MCF 10A (cell line): ENCODE results near the gene PLCB1. TPM values are rescaled to one million over a fixed set of nuclear protein-coding genes. Genes with fewer than 3 reads are reported as not detected.

ENCODE experiments used
- BruUV-seq: library from RNA; stranded (reverse); fragments of 400-500 nt; replicated peaks from 2 replicates; lab custom pipeline; 2021; lab: Mats Ljungman, UMichigan
- CTCF ChIA-PET: fragments of 300-600 bp; sonication (Branson Sonifier 250); formaldehyde crosslinking; extraction: SDS; loops from one replicate; lab custom pipeline; 2021; ENCODE audit warnings: antibody characterized with exemption, inconsistent platforms; lab: Yijun Ruan, JAX
- POLR2A ChIA-PET: fragments of 300-600, 350-650 bp; sonication (Branson Sonifier 250); formaldehyde crosslinking; extraction: SDS; loops from one replicate; lab custom pipeline; 2020; ENCODE audit warnings: antibody characterized with exemption, inconsistent platforms; lab: Yijun Ruan, JAX
- DNase-seq: peaks from one replicate; pipeline ENCODE4 v3.0.0-alpha.2; 2018; ENCODE audit not compliant: unreplicated experiment
- H3K27ac Mint-ChIP-seq: one replicate; pipeline ENCODE4 v1.8.0; 2022; ENCODE audit warnings: mild to moderate bottlenecking, low read depth, mixed read lengths; ENCODE audit not compliant: unreplicated experiment
- H3K27me3 Mint-ChIP-seq: one replicate; pipeline ENCODE4 v1.8.0; 2022; ENCODE audit warnings: mixed read lengths; ENCODE audit not compliant: insufficient read depth, unreplicated experiment
- H3K36me3 Mint-ChIP-seq: one replicate; pipeline ENCODE4 v1.8.0; 2022; ENCODE audit warnings: mild to moderate bottlenecking, moderate library complexity, mixed read lengths; ENCODE audit not compliant: insufficient read depth, unreplicated experiment
- H3K4me1 Mint-ChIP-seq: one replicate; pipeline ENCODE4 v1.8.0; 2022; ENCODE audit warnings: mixed read lengths; ENCODE audit not compliant: insufficient read depth, unreplicated experiment
- H3K4me3 Mint-ChIP-seq: one replicate; pipeline ENCODE4 v1.8.0; 2022; ENCODE audit warnings: mild to moderate bottlenecking, moderate library complexity, mixed read lengths; ENCODE audit not compliant: unreplicated experiment
- H3K9me3 Mint-ChIP-seq: one replicate; pipeline ENCODE4 v1.8.0; 2022; ENCODE audit warnings: mixed read lengths; ENCODE audit not compliant: unreplicated experiment
- CTCF ChIP-seq: fragments of 200-600 bp; IDR thresholded peaks from one replicate; pipeline ENCODE4 v1.8.0; 2022; ENCODE audit warnings: antibody characterized with exemption, mild to moderate bottlenecking; ENCODE audit not compliant: unreplicated experiment
- intact Hi-C: fragments of 100-400 bp; cut with micrococcal nuclease; formaldehyde crosslinking; loops from 2 replicates; pipeline ENCODE4 v1.14.1; 2022
- total RNA-seq: library from RNA; stranded (reverse); gene quantifications from 2 replicates; pipeline ENCODE4 v1.2.3, GENCODE V29; 2022

The PLCB1 gene
- total RNA-seq, 1 experiment from 2014 or later: 5.9 TPM

DNA sequence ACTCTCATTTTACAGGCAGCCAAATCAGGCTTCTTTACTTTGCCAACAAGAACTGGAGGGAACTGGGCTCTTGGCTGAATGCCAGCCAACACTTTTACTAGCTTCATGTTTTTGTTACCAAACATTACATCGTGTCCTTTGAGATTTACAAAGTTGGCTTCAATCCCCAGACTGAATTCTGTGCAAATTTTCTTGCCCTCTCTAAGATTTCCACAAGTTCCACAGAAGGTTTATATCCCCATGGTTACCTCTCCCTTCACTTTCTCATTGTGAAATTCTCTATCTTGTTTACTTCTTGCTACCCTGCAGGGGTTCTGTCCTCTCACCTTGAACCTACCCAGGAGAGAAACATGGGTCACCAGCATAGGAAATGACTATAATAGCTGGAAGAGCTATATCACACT is 37.6 kb upstream of the PLCB1 start:
- Mint-ChIP-seq H3K4me3 (no peak overlapping the region), H3K9me3 (no peaks in the 10 kb centered on the region), H3K4me1 (peaks cover 6% of the 10 kb centered on the region), H3K36me3 (no peaks in the 10 kb centered on the region), H3K27me3 (no peaks in the 10 kb centered on the region), H3K27ac (peak overlapping the region; percentile 12)
- BruUV-seq: no TSS peak
- ChIA-PET POLR2A (interaction anchor here (0.7 to 1.0 kb wide), 4 partner anchors 10 to 1430 kb away, joined by 3 read pairs; no protein-coding TSS in a partner anchor), CTCF (interaction anchor here (0.7 to 0.9 kb wide), 2 partner anchors 626 to 628 kb away, joined by 3 to 5 read pairs; no protein-coding TSS in a partner anchor)
- TF ChIP-seq CTCF: no peak
- DNase-seq: peak; percentile 77
- intact Hi-C loops: no loop called here

DNA sequence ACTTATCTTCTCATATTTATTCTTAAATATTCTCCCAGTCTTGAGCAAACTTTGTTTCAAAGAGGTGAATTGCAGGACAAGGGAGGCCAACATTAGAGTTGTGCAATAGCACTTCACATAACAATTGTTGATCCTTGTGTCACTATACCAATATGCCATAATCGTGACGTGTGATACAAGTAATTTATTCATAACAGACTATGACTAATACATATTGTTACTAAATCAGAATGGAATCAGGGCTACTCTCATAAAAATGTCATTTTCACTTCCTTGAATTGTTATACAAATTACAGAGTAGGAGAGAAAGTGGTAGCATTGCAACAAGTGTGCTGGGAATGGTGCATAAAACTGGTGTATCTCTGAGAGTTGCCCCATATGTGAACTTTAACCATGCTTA is 37.2 kb upstream of the PLCB1 start:
- peak overlapping the region; percentile 12 for H3K27ac Mint-ChIP-seq
- TF ChIP-seq CTCF: no peak
- H3K4me1 Mint-ChIP-seq: peaks cover 6% of the 10 kb centered on the region
- H3K36me3 Mint-ChIP-seq: no peaks in the 10 kb centered on the region
- H3K27me3 Mint-ChIP-seq: no peaks in the 10 kb centered on the region
- POLR2A ChIA-PET: interaction anchor here (0.7 to 1.0 kb wide), 3 partner anchors 12 to 1430 kb away, joined by 3 read pairs; no protein-coding TSS in a partner anchor
- BruUV-seq: no TSS peak
- CTCF ChIA-PET: interaction anchor here (0.9 kb wide), 1 partner anchor 628 kb away, joined by 5 read pairs; no protein-coding TSS in a partner anchor
- no peak overlapping the region for H3K4me3 Mint-ChIP-seq
- no peaks in the 10 kb centered on the region for H3K9me3 Mint-ChIP-seq
- intact Hi-C loops: no loop called here
- peak; percentile 75 for DNase-seq

DNA sequence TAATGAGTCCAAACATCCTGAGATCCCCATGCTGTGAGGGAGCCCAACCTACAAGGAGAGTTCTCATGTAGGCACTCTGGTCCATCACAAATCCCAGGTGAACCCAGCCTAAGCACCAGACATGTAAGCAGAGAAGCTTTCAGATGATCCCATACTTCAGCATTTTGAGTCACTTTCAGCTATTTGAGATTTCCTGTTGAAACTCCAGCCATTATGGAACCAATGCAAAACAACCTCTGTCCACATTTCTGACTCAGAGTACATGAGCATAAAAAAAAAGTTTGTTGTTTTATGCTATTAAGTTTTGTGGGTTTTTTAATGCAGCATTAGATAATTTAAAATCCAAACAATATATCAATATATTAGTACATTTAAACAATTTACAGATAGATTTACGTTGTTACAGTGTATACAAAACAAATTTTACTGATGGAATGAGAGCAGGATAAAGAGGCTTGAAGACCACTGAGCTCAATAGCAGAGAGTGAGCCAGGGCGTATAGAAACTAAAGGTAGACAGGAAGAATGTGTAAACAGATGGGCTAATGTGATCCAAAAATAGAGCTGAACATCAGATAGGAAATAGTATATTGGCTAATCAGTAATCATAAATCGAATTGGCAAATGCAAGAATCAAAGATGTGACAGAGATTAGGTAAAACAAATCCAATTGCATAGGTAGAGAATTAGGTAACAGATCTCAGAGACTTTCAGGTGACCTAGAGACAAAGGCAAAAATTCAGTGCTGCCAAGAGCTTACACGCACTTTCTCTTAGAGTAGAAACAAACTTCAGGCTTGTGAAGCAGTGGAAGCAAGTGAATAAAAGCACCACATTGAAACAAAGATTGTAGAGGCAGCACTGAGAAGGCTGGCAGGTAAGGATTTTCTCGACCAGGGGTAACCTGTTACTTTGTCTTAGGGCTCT is 36.2 kb upstream of the PLCB1 start:
- Mint-ChIP-seq H3K9me3 (no peaks in the 10 kb centered on the region), H3K27me3 (no peaks in the 10 kb centered on the region), H3K36me3 (no peaks in the 10 kb centered on the region), H3K27ac (no peak overlapping the region), H3K4me1 (peaks cover 6% of the 10 kb centered on the region), H3K4me3 (no peak overlapping the region)
- DNase-seq: peak; percentile 34
- CTCF ChIA-PET: interaction anchor here (1.0 to 1.4 kb wide), 2 partner anchors 51 to 626 kb away, joined by 3 to 4 read pairs; no protein-coding TSS in a partner anchor
- POLR2A ChIA-PET: interaction anchor here (0.6 to 0.7 kb wide), 3 partner anchors 15 to 356 kb away, joined by 3 to 4 read pairs (median 3); no protein-coding TSS in a partner anchor
- BruUV-seq: no TSS peak
- TF ChIP-seq CTCF: no peak
- intact Hi-C loops: no loop called here

DNA sequence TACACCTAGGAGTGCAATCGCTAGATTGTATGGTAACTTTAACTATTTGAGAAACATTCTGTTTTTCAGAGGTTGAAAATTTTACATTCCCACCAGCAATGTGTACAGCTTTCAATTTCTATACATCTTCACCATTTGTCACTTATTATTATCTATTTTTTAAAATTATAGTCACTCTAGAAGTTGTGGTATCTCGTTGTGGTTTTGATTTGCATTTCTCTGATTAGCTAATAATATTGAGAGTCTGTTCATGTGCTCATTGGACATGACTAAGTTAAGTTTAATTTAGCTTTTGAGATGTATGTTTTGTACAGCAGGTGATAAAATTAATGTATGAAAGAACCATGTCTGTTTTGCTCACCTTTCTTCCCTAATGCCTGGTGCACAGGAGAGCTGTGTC is 34.8 kb upstream of the PLCB1 start:
- Mint-ChIP-seq H3K27me3 (no peaks in the 10 kb centered on the region), H3K9me3 (no peaks in the 10 kb centered on the region), H3K27ac (no peak overlapping the region), H3K36me3 (no peaks in the 10 kb centered on the region), H3K4me3 (no peak overlapping the region), H3K4me1 (peaks cover 6% of the 10 kb centered on the region)
- BruUV-seq: no TSS peak
- CTCF ChIA-PET: interaction anchor here (1.2 to 1.6 kb wide), 2 partner anchors 14 to 53 kb away, joined by 4 read pairs; no protein-coding TSS in a partner anchor
- DNase-seq: no peak
- intact Hi-C loops: no loop called here
- no peak for TF ChIP-seq CTCF
- POLR2A ChIA-PET: interaction anchor here (0.5 kb wide), 1 partner anchor 283 kb away, joined by 3 read pairs; no protein-coding TSS in a partner anchor
